GM19099 (cell line): ENCODE results near the gene RHOBTB3.

Experiments used
- POLR2A ChIP-seq: IDR thresholded peaks from 3 replicates; pipeline ENCODE4 v1.6.1; 2011; ENCODE audit warnings: low read depth; ENCODE audit not compliant: insufficient read length; ENCODE audit errors: extremely low read depth

RHOBTB3 gene

GRCh38 chr5:95741458-95741857 is 10.3 kb downstream of the RHOBTB3 start:
- TF ChIP-seq POLR2A, result no peak

- no peak for TF ChIP-seq POLR2A
These were observed 12.1 kb downstream of the RHOBTB3 start for GRCh38 chr5:95743232-95743631.

GRCh38 chr5:95743877-95744276 is 12.7 kb downstream of the RHOBTB3 start:
- TF ChIP-seq POLR2A, result no peak

GRCh38 chr5:95746194-95746593 is 15.1 kb downstream of the RHOBTB3 start:
- TF ChIP-seq POLR2A, result no peak

- TF ChIP-seq POLR2A, result no peak
These were observed 15.9 kb downstream of the RHOBTB3 start for GRCh38 chr5:95746722-95747679.

- no peak for TF ChIP-seq POLR2A
These were observed 17.0 kb downstream of the RHOBTB3 start for GRCh38 chr5:95748133-95748532.

GRCh38 chr5:95754545-95754944 is 23.4 kb downstream of the RHOBTB3 start:
- no peak for TF ChIP-seq POLR2A

GRCh38 chr5:95759005-95759404 is 27.9 kb downstream of the RHOBTB3 start:
- TF ChIP-seq POLR2A, result no peak

- TF ChIP-seq POLR2A, result no peak
These were observed 28.5 kb downstream of the RHOBTB3 start for GRCh38 chr5:95759634-95760033.

GRCh38 chr5:95760273-95761191 is 29.4 kb downstream of the RHOBTB3 start:
- no peak for TF ChIP-seq POLR2A

GRCh38 chr5:95761771-95762651 is 30.9 kb downstream of the RHOBTB3 start:
- no peak for TF ChIP-seq POLR2A

GRCh38 chr5:95762652-95763041 is 31.5 kb downstream of the RHOBTB3 start:
- TF ChIP-seq POLR2A, result no peak

GRCh38 chr5:95763941-95764340 is 32.8 kb downstream of the RHOBTB3 start:
- no peak for TF ChIP-seq POLR2A

- no peak for TF ChIP-seq POLR2A
These were observed 37.6 kb downstream of the RHOBTB3 start for GRCh38 chr5:95768731-95769130.
